Measurements from ENCODE around the gene FBXO42. TPM values are rescaled to one million over a fixed set of nuclear protein-coding genes. Genes with fewer than 3 reads are reported as not detected.
"Not testable (repeated sequence)": the region's sequence is repeated elsewhere in the genome, so short reads cannot be mapped to it uniquely, and the experiment has no call there.

Gene FBXO42
- total and polyA plus RNA-seq, 7 experiments from 2014 or later, result 17.9 to 26.7 (median 24.6) TPM

DNA sequence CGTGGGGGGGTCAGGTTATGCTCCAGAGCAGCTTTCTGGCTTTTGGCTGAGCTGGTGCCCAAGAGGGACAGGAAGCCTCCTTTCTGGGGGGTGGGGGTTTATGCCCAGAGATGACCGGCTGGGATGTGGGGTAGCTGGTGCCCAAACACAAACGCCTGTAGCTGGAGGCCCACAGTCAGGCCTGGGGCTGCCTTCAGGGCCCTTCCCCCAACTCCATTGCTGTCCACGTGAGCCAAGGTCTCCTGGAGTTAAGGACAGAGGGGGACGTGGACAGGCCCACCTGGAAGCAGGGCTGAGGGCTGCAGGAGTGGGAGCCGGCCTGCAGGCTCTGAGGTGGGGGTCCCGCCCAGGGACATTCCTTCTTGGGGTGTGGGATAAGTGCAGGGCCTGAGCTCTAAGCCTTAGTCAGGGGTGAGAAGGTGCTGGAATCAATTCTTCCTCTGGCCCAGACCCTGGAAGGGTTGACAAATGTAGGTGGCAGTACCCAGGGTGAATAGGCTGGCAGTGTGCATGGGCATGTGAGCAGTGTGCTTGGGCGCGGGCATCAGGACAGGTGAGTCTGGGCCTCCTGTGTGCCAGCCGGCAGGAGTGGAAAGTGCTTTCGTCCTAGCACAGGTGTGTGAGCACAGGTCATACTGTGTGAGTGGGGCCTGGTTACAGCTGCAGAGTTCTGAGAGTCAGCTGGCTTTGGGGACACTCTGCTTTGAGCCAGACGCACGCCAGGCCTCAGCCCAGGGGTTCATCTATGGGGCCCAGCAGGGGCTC, 122.1 kb downstream of the FBXO42 start:
- Mint-ChIP-seq H3K27me3 (peaks cover 19 to 37% (median 31%) of the 10 kb centered on the region in 5 donors), H3K4me3 (no peak overlapping the region), H3K9me3 (peaks cover 0 to 16% (median 6%) of the 10 kb centered on the region in 11 donors), H3K27ac (no peak overlapping the region), H3K4me1 (peaks cover 0 to 18% (median 10%) of the 10 kb centered on the region in 7 donors), H3K36me3 (peaks cover 0 to 18% (median 2%) of the 10 kb centered on the region in 5 donors)
- H3K27me3 ChIP-seq (ENCODE audit: control insufficient read depth in 2 of 2, insufficient read depth in 2 of 2, low read length in 2 of 2), result peaks cover 0 to 9% of the 10 kb centered on the region in 2 donors
- ChIA-PET CTCF (interaction anchor here (0.9 kb wide), 1 partner anchor 152 kb away, joined by 5 read pairs; no protein-coding TSS in a partner anchor), POLR2A (no interaction called here)
- no peak for DNase-seq
- peaks cover 0 to 17% (median 0%) of the 10 kb centered on the region in 3 experiments for H3K36me3 ChIP-seq (ENCODE audit: control insufficient read depth in 2 of 3, insufficient read depth in 3 of 3, low read length in 3 of 3)
- peaks cover 0 to 18% (median 0%) of the 10 kb centered on the region in 3 experiments for H3K9me3 ChIP-seq (ENCODE audit: control insufficient read depth in 2 of 3, low read length in 3 of 3)
- H3K4me1 ChIP-seq (ENCODE audit: control insufficient read depth in 2 of 2, insufficient read depth in 2 of 2, low read length in 2 of 2), result peaks cover 0 to 9% of the 10 kb centered on the region in 2 donors
- no peak overlapping the region for H3K4me3 ChIP-seq (ENCODE audit: low read length)
- intact Hi-C loops (cut with micrococcal nuclease), result no loop called here
- H3K27ac ChIP-seq (ENCODE audit: low read depth, low read length), result no peak overlapping the region
- no peak for ATAC-seq

GRCh38 chr1:16226490-16227179, 125.6 kb downstream of the FBXO42 start:
- H3K36me3 ChIP-seq (ENCODE audit: control insufficient read depth in 2 of 3, insufficient read depth in 3 of 3, low read length in 3 of 3), result peaks cover 0 to 3% (median 0%) of the 10 kb centered on the region in 3 experiments
- H3K27me3 Mint-ChIP-seq, result peaks cover 28 to 46% (median 35%) of the 10 kb centered on the region in 5 donors
- peak; percentile 34 for ATAC-seq
- peaks cover 0 to 9% of the 10 kb centered on the region in 2 donors for H3K4me1 ChIP-seq (ENCODE audit: control insufficient read depth in 2 of 2, insufficient read depth in 2 of 2, low read length in 2 of 2)
- peaks cover 0 to 18% (median 0%) of the 10 kb centered on the region in 3 experiments for H3K9me3 ChIP-seq (ENCODE audit: control insufficient read depth in 2 of 3, low read length in 3 of 3)
- no peak overlapping the region for H3K27ac ChIP-seq (ENCODE audit: low read depth, low read length)
- peak overlapping the region in 2 of 10 donors; percentile 15 to 19 for H3K4me3 Mint-ChIP-seq
- H3K4me3 ChIP-seq (ENCODE audit: low read length), result no peak overlapping the region
- no peak overlapping the region for H3K27ac Mint-ChIP-seq
- ChIA-PET POLR2A (no interaction called here), CTCF (no interaction called here)
- intact Hi-C loops (cut with micrococcal nuclease), result no loop called here
- H3K27me3 ChIP-seq (ENCODE audit: control insufficient read depth in 2 of 2, insufficient read depth in 2 of 2, low read length in 2 of 2), result peaks cover 0 to 9% of the 10 kb centered on the region in 2 donors
- peaks cover 0 to 16% (median 8%) of the 10 kb centered on the region in 11 donors for H3K9me3 Mint-ChIP-seq
- peaks cover 0 to 15% (median 8%) of the 10 kb centered on the region in 7 donors for H3K4me1 Mint-ChIP-seq
- no peak for DNase-seq
- H3K36me3 Mint-ChIP-seq, result peaks cover 0 to 12% (median 5%) of the 10 kb centered on the region in 5 donors

- H3K4me1 ChIP-seq (ENCODE audit: control insufficient read depth in 2 of 2, insufficient read depth in 2 of 2, low read length in 2 of 2), result peaks cover 0 to 9% of the 10 kb centered on the region in 2 donors
- H3K9me3 ChIP-seq (ENCODE audit: control insufficient read depth in 2 of 3, low read length in 3 of 3), result peaks cover 0 to 18% (median 0%) of the 10 kb centered on the region in 3 experiments
- Mint-ChIP-seq H3K4me3 (peak overlapping the region in 3 of 10 donors; percentile 14 to 19 (median 15)), H3K27ac (no peak overlapping the region), H3K4me1 (peaks cover 0 to 15% (median 8%) of the 10 kb centered on the region in 7 donors), H3K27me3 (peaks cover 28 to 49% (median 35%) of the 10 kb centered on the region in 5 donors), H3K36me3 (peaks cover 0 to 12% (median 5%) of the 10 kb centered on the region in 5 donors), H3K9me3 (peaks cover 0 to 16% (median 8%) of the 10 kb centered on the region in 11 donors)
- intact Hi-C loops (cut with micrococcal nuclease), result no loop called here
- no peak overlapping the region for H3K27ac ChIP-seq (ENCODE audit: low read depth, low read length)
- CTCF ChIA-PET, result no interaction called here
- peaks cover 0 to 3% (median 0%) of the 10 kb centered on the region in 3 experiments for H3K36me3 ChIP-seq (ENCODE audit: control insufficient read depth in 2 of 3, insufficient read depth in 3 of 3, low read length in 3 of 3)
- POLR2A ChIA-PET, result no interaction called here
- DNase-seq (no peak), ATAC-seq (no peak)
- H3K27me3 ChIP-seq (ENCODE audit: control insufficient read depth in 2 of 2, insufficient read depth in 2 of 2, low read length in 2 of 2), result peaks cover 0 to 9% of the 10 kb centered on the region in 2 donors
- no peak overlapping the region for H3K4me3 ChIP-seq (ENCODE audit: low read length)
Observed at GRCh38 chr1:16226129-16226489, 126.2 kb downstream of the FBXO42 start.

GRCh38 chr1:16224472-16224871, 127.8 kb downstream of the FBXO42 start:
- H3K27me3 Mint-ChIP-seq, result peaks cover 28 to 48% (median 35%) of the 10 kb centered on the region in 5 donors
- ChIA-PET CTCF (no interaction called here), POLR2A (no interaction called here)
- peaks cover 0 to 22% (median 12%) of the 10 kb centered on the region in 7 donors for H3K4me1 Mint-ChIP-seq
- intact Hi-C loops (cut with micrococcal nuclease), result no loop called here
- H3K27ac ChIP-seq (ENCODE audit: low read depth, low read length), result no peak overlapping the region
- H3K9me3 ChIP-seq (ENCODE audit: control insufficient read depth in 2 of 3, low read length in 3 of 3), result peaks cover 0 to 18% (median 0%) of the 10 kb centered on the region in 3 experiments
- no peak for ATAC-seq
- no peaks in the 10 kb centered on the region for H3K36me3 ChIP-seq (ENCODE audit: control insufficient read depth in 2 of 3, insufficient read depth in 3 of 3, low read length in 3 of 3)
- H3K4me1 ChIP-seq (ENCODE audit: control insufficient read depth in 2 of 2, insufficient read depth in 2 of 2, low read length in 2 of 2), result peaks cover 0 to 9% of the 10 kb centered on the region in 2 donors
- H3K27ac Mint-ChIP-seq, result no peak overlapping the region
- H3K27me3 ChIP-seq (ENCODE audit: control insufficient read depth in 2 of 2, insufficient read depth in 2 of 2, low read length in 2 of 2), result peaks cover 0 to 9% of the 10 kb centered on the region in 2 donors
- DNase-seq, result no peak
- peaks cover 0 to 16% (median 8%) of the 10 kb centered on the region in 11 donors for H3K9me3 Mint-ChIP-seq
- H3K4me3 Mint-ChIP-seq, result no peak overlapping the region
- no peak overlapping the region for H3K4me3 ChIP-seq (ENCODE audit: low read length)
- H3K36me3 Mint-ChIP-seq, result peaks cover 0 to 9% (median 5%) of the 10 kb centered on the region in 5 donors

DNA sequence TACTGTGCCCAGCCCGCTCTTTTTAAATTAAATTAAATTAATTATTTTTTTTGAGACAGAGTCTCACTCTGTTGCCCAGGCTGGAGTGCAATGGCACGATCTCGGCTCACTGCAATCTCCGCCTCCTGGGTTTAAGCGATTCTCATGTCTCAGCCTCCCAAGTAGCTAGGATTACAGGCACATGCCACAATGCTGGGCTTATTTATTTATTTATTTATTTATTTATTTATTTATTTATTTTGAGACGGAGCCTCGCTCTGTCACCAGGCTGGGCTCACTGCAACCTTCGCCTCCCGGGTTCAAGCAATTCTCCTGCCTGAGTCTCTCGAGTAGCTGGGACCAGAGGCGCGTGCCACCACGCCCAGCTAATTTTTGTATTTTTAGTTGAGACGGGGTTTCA, 129.6 kb downstream of the FBXO42 start:
- H3K4me1 ChIP-seq (ENCODE audit: control insufficient read depth in 2 of 2, insufficient read depth in 2 of 2, low read length in 2 of 2); H3K4me3 ChIP-seq (ENCODE audit: low read length); H3K4me3 Mint-ChIP-seq; H3K27ac Mint-ChIP-seq; H3K36me3 ChIP-seq (ENCODE audit: control insufficient read depth in 2 of 3, insufficient read depth in 3 of 3, low read length in 3 of 3); H3K27me3 ChIP-seq (ENCODE audit: control insufficient read depth in 2 of 2, insufficient read depth in 2 of 2, low read length in 2 of 2); H3K36me3 Mint-ChIP-seq; H3K27ac ChIP-seq (ENCODE audit: low read depth, low read length); DNase-seq; CTCF ChIA-PET; ATAC-seq; POLR2A ChIA-PET; intact Hi-C loops (cut with micrococcal nuclease): not testable (repeated sequence)
- peaks cover 0 to 13% (median 9%) of the 10 kb centered on the region in 7 donors for H3K4me1 Mint-ChIP-seq
- peaks cover 22 to 31% (median 24%) of the 10 kb centered on the region in 5 donors for H3K27me3 Mint-ChIP-seq
- peaks cover 0 to 18% (median 0%) of the 10 kb centered on the region in 3 experiments for H3K9me3 ChIP-seq (ENCODE audit: control insufficient read depth in 2 of 3, low read length in 3 of 3)
- peaks cover 0 to 15% (median 7%) of the 10 kb centered on the region in 11 donors for H3K9me3 Mint-ChIP-seq

DNA sequence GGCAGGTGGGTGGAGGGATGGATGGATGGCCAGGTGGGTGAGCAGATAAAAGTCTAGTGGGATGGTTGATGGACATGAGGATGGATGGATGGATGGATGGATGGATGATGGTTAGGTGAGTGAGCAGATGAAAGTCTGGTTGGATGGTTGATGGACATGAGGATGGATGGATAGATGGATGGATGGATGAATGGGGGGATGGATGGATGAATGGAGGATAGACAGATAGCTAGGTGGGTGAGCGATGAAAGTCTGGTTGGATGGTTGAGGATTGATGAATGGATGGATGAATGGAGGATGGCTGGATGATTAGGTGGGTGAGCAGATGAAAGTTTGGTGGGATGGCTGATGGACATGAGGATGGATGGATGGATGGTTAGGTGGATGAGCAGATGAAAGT, 130.8 kb downstream of the FBXO42 start:
- peaks cover 0 to 9% (median 7%) of the 10 kb centered on the region in 11 donors for H3K9me3 Mint-ChIP-seq
- ChIA-PET POLR2A (no interaction called here), CTCF (interaction anchor here (0.6 kb wide), 1 partner anchor 16 kb away, joined by 3 read pairs; no protein-coding TSS in a partner anchor)
- ATAC-seq, result no peak
- DNase-seq, result no peak
- Histone ChIP-seq H3K9me3 (ENCODE audit: control insufficient read depth in 2 of 3, low read length in 3 of 3) (peaks cover 0 to 7% (median 0%) of the 10 kb centered on the region in 3 experiments), H3K27ac (ENCODE audit: low read depth, low read length) (no peak overlapping the region), H3K4me3 (ENCODE audit: low read length) (no peak overlapping the region), H3K4me1 (ENCODE audit: control insufficient read depth in 2 of 2, insufficient read depth in 2 of 2, low read length in 2 of 2) (no peaks in the 10 kb centered on the region), H3K36me3 (ENCODE audit: control insufficient read depth in 2 of 3, insufficient read depth in 3 of 3, low read length in 3 of 3) (no peaks in the 10 kb centered on the region), H3K27me3 (ENCODE audit: control insufficient read depth in 2 of 2, insufficient read depth in 2 of 2, low read length in 2 of 2) (no peaks in the 10 kb centered on the region)
- peak overlapping the region in 3 of 9 donors; percentile 7 to 42 (median 18) for H3K27ac Mint-ChIP-seq
- peaks cover 13 to 21% (median 16%) of the 10 kb centered on the region in 5 donors for H3K27me3 Mint-ChIP-seq
- intact Hi-C loops (cut with micrococcal nuclease), result no loop called here
- peaks cover under 1 to 23% (median 13%) of the 10 kb centered on the region in 7 donors for H3K4me1 Mint-ChIP-seq
- peaks cover 0 to 8% (median 5%) of the 10 kb centered on the region in 5 donors for H3K36me3 Mint-ChIP-seq
- H3K4me3 Mint-ChIP-seq, result no peak overlapping the region

Measured in naive thymus-derived CD4-positive, alpha-beta T cell (primary cell).